SK-N-SH treated with all-trans-retinoic acid at 6 μM for 48 hours (cell line): ENCODE results near the gene LBHD2.

Experiments
- ATAC-seq: fragments of 200-7000 bp; cut with Tn5 transposase; 3 replicates; pipeline ENCODE4 v1.9.1; 2020; ENCODE audit warnings: mild to moderate bottlenecking, moderate library complexity
- ARNTL ChIP-seq: fragments of 450-650 bp; formaldehyde crosslinking; IDR thresholded peaks from 2 replicates; pipeline ENCODE4 v1.5.0; 2020; ENCODE audit warnings: low read depth, mild to moderate bottlenecking, moderate library complexity, borderline replicate concordance
- BACH2 ChIP-seq: fragments of 250-450 bp; sonication (Bioruptor Pico); IDR thresholded peaks from 2 replicates; pipeline ENCODE4 v1.9.0; 2021; ENCODE audit warnings: mild to moderate bottlenecking, borderline replicate concordance
- CREB5 ChIP-seq: fragments of 250-450 bp; sonication (Bioruptor Pico); IDR thresholded peaks from 2 replicates; pipeline ENCODE4 v1.5.1; 2020; ENCODE audit warnings: low read depth, mild to moderate bottlenecking, moderate library complexity
- CSDC2 ChIP-seq: fragments of 250-450 bp; sonication (Bioruptor Pico); IDR thresholded peaks from 2 replicates; pipeline ENCODE4 v1.5.0; 2020; ENCODE audit warnings: mild to moderate bottlenecking, moderate library complexity
- ESRRG ChIP-seq: fragments of 250-450 bp; sonication (Bioruptor Pico); IDR thresholded peaks from 2 replicates; pipeline ENCODE4 v1.6.1; 2021; ENCODE audit warnings: mild to moderate bottlenecking
- GLIS3 ChIP-seq: fragments of 250-450 bp; sonication (Bioruptor Pico); IDR thresholded peaks from 2 replicates; pipeline ENCODE4 v1.5.0; 2020; ENCODE audit warnings: mild to moderate bottlenecking, moderate library complexity
- OSR1 ChIP-seq: fragments of 250-450 bp; sonication (Bioruptor Pico); IDR thresholded peaks from 2 replicates; pipeline ENCODE4 v1.8.0; 2022; ENCODE audit warnings: moderate library complexity, mild to moderate bottlenecking, inconsistent platforms
- POU6F1 ChIP-seq: fragments of 250-450 bp; sonication (Bioruptor Pico); IDR thresholded peaks from 2 replicates; pipeline ENCODE4 v1.8.0; 2021; ENCODE audit warnings: low read depth, mild to moderate bottlenecking, moderate library complexity, borderline replicate concordance
- PPARA ChIP-seq: fragments of 250-450 bp; sonication (Bioruptor Pico); IDR thresholded peaks from 2 replicates; pipeline ENCODE4 v1.5.0; 2020; ENCODE audit warnings: mild to moderate bottlenecking, borderline replicate concordance
- RARB ChIP-seq: fragments of 250-450 bp; sonication (Bioruptor Pico); IDR thresholded peaks from 2 replicates; pipeline ENCODE4 v1.8.0; 2021; ENCODE audit warnings: mild to moderate bottlenecking, moderate library complexity
- SNAI2 ChIP-seq: fragments of 250-450 bp; sonication (Bioruptor Pico); IDR thresholded peaks from 2 replicates; pipeline ENCODE4 v1.5.0; 2020; ENCODE audit warnings: mild to moderate bottlenecking, moderate library complexity
- TCF4 ChIP-seq: fragments of 250-450 bp; sonication (Bioruptor Pico); IDR thresholded peaks from 2 replicates; pipeline ENCODE4 v1.8.0; 2021; ENCODE audit warnings: mild to moderate bottlenecking, moderate library complexity, borderline replicate concordance
- TOX ChIP-seq: fragments of 250-450 bp; sonication (Bioruptor Pico); IDR thresholded peaks from 2 replicates; pipeline ENCODE4 v1.8.0; 2021; ENCODE audit warnings: mild to moderate bottlenecking, moderate library complexity, borderline replicate concordance
- TSHZ2 ChIP-seq: fragments of 250-450 bp; sonication (Bioruptor Pico); IDR thresholded peaks from 2 replicates; pipeline ENCODE4 v1.5.0; 2020; ENCODE audit warnings: mild to moderate bottlenecking, moderate library complexity
- ZC3H10 ChIP-seq: fragments of 250-450 bp; sonication (Bioruptor Pico); IDR thresholded peaks from 2 replicates; pipeline ENCODE4 v1.5.1; 2021; ENCODE audit warnings: mild to moderate bottlenecking, moderate library complexity
- ZFP3 ChIP-seq: fragments of 250-450 bp; sonication (Bioruptor Pico); IDR thresholded peaks from 2 replicates; pipeline ENCODE4 v1.5.0; 2020; ENCODE audit warnings: mild to moderate bottlenecking, moderate library complexity
- ZFP30 ChIP-seq: fragments of 450-650 bp; formaldehyde crosslinking; IDR thresholded peaks from 2 replicates; pipeline ENCODE4 v1.5.0; 2022; ENCODE audit warnings: mild to moderate bottlenecking, moderate library complexity
- ZNF565 ChIP-seq: fragments of 450-650 bp; formaldehyde crosslinking; conservative IDR thresholded peaks from 2 replicates; pipeline ENCODE4 v1.5.0; 2020; ENCODE audit warnings: low read depth, mild to moderate bottlenecking, moderate library complexity
- ZNF70 ChIP-seq: fragments of 450-650 bp; formaldehyde crosslinking; IDR thresholded peaks from 2 replicates; pipeline ENCODE4 v1.5.0; 2020; ENCODE audit warnings: mild to moderate bottlenecking, moderate library complexity
- ZNF8 ChIP-seq: fragments of 450-650 bp; formaldehyde crosslinking; IDR thresholded peaks from 2 replicates; pipeline ENCODE4 v1.5.0; 2020; ENCODE audit warnings: mild to moderate bottlenecking, moderate library complexity
- TF ChIP-seq, protein P1 (sequence below): fragments of 250-450 bp; sonication (Bioruptor Pico); IDR thresholded peaks from 2 replicates; pipeline ENCODE4 v1.8.0; 2020; ENCODE audit warnings: mild to moderate bottlenecking, moderate library complexity, borderline replicate concordance

Gene LBHD2

DNA sequence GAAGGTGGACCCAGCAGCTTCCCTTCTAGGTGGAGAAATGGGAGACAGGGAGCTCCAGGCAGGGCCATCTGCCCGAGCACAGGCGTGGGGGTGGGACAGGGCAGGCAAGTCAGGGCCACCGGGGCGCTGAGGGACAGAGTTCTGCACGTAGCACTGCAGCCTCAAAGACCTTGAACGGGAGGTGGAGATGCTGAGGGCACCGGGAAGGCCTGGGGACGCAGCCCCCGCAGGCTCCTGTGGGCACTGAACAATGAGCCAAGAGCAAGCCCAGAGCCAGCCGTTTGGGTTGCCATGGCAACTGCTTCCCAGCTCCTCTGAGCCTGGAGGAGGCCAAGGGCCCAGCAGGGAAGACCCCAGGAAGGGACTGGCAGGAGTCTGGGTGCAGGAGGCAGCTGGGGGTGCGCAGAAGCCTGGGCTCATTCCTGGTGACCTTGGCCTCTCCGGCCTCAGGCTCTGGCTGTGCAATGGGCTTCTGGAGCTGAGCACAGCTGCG is 3.4 kb downstream of the LBHD2 start:
- ATAC-seq: no peak
- TF ChIP-seq ARNTL (CRISPR knock-in tag) (no peak), ZFP3 (CRISPR knock-in tag) (no peak), TCF4 (CRISPR knock-in tag) (no peak), RARB (no peak), ESRRG (no peak), PPARA (CRISPR knock-in tag) (no peak), ZNF70 (CRISPR knock-in tag) (no peak), ZFP30 (no peak), POU6F1 (no peak), CREB5 (CRISPR knock-in tag) (no peak), OSR1 (CRISPR knock-in tag) (no peak), GLIS3 (CRISPR knock-in tag) (no peak)
- TF ChIP-seq, protein P1, sequence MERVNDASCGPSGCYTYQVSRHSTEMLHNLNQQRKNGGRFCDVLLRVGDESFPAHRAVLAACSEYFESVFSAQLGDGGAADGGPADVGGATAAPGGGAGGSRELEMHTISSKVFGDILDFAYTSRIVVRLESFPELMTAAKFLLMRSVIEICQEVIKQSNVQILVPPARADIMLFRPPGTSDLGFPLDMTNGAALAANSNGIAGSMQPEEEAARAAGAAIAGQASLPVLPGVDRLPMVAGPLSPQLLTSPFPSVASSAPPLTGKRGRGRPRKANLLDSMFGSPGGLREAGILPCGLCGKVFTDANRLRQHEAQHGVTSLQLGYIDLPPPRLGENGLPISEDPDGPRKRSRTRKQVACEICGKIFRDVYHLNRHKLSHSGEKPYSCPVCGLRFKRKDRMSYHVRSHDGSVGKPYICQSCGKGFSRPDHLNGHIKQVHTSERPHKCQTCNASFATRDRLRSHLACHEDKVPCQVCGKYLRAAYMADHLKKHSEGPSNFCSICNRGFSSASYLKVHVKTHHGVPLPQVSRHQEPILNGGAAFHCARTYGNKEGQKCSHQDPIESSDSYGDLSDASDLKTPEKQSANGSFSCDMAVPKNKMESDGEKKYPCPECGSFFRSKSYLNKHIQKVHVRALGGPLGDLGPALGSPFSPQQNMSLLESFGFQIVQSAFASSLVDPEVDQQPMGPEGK (CRISPR knock-in tag): no peak

GRCh38 chr14:103088921-103089320 is 4.9 kb downstream of the LBHD2 start:
- TF ChIP-seq, protein P1 (CRISPR knock-in tag): no peak
- TF ChIP-seq PPARA (CRISPR knock-in tag): no peak
- TF ChIP-seq ZFP30: no peak
- TF ChIP-seq ZC3H10 (CRISPR knock-in tag): no peak
- no peak for TF ChIP-seq ZNF565 (CRISPR knock-in tag)
- TF ChIP-seq GLIS3 (CRISPR knock-in tag): no peak
- TF ChIP-seq OSR1 (CRISPR knock-in tag): no peak
- TF ChIP-seq POU6F1: no peak
- TF ChIP-seq TOX (CRISPR knock-in tag): no peak
- no peak for TF ChIP-seq SNAI2
- no peak for TF ChIP-seq ARNTL (CRISPR knock-in tag)
- TF ChIP-seq RARB: no peak
- no peak for TF ChIP-seq ESRRG
- TF ChIP-seq ZFP3 (CRISPR knock-in tag): no peak
- no peak for TF ChIP-seq BACH2 (CRISPR knock-in tag)
- ATAC-seq: no peak

GRCh38 chr14:103089386-103090335 is 5.7 kb downstream of the LBHD2 start:
- no peak for ATAC-seq
- no peak for TF ChIP-seq BACH2 (CRISPR knock-in tag)
- no peak for TF ChIP-seq CSDC2
- TF ChIP-seq CREB5 (CRISPR knock-in tag): no peak
- TF ChIP-seq ZFP3 (CRISPR knock-in tag): no peak
- no peak for TF ChIP-seq SNAI2
- no peak for TF ChIP-seq TSHZ2 (CRISPR knock-in tag)
- no peak for TF ChIP-seq ZNF8 (CRISPR knock-in tag)
- TF ChIP-seq ZFP30: no peak
- TF ChIP-seq, all 23 proteins: peak for 0
